GM19467 (cell line): Measurements from ENCODE around the gene HELZ.

Experiments used
- ATAC-seq: cut with Tn5 transposase; IDR thresholded peaks from one replicate; pipeline ENCODE4 v1.9.1; 2021; ENCODE audit warnings: mild to moderate bottlenecking, moderate library complexity; ENCODE audit not compliant: unreplicated experiment

The HELZ gene

GRCh38 chr17:67092291-67092690 lies 152.7 kb downstream of the HELZ start:
- ATAC-seq = no peak

GRCh38 chr17:67090341-67090740 lies 154.7 kb downstream of the HELZ start:
- ATAC-seq = no peak

GRCh38 chr17:67088639-67089038 lies 156.4 kb downstream of the HELZ start:
- ATAC-seq = no peak

GRCh38 chr17:67085406-67085805 lies 159.6 kb downstream of the HELZ start:
- ATAC-seq = no peak

GRCh38 chr17:67082107-67082506 lies 162.9 kb downstream of the HELZ start:
- peak; percentile 62 for ATAC-seq

- ATAC-seq = no peak
Observed at GRCh38 chr17:67080804-67081203, 164.2 kb downstream of the HELZ start.

- no peak for ATAC-seq
Observed at GRCh38 chr17:67079491-67079890, 165.5 kb downstream of the HELZ start.

- no peak for ATAC-seq
Observed at GRCh38 chr17:67078292-67078691, 166.7 kb downstream of the HELZ start.

GRCh38 chr17:67076290-67076689 lies 168.7 kb downstream of the HELZ start:
- no peak for ATAC-seq

- no peak for ATAC-seq
Observed at GRCh38 chr17:67074781-67075180, 170.2 kb downstream of the HELZ start.

- no peak for ATAC-seq
Observed at GRCh38 chr17:67072885-67073284, 172.1 kb downstream of the HELZ start.

- no peak for ATAC-seq
Observed at GRCh38 chr17:67071595-67071994, 173.4 kb downstream of the HELZ start.

GRCh38 chr17:67069603-67070136 lies 175.3 kb downstream of the HELZ start:
- ATAC-seq = no peak

GRCh38 chr17:67068999-67069398 lies 176.0 kb downstream of the HELZ start:
- no peak for ATAC-seq

GRCh38 chr17:67067571-67068482 lies 177.2 kb downstream of the HELZ start:
- no peak for ATAC-seq

- ATAC-seq = no peak
Observed at GRCh38 chr17:67066717-67067116, 178.3 kb downstream of the HELZ start.

GRCh38 chr17:67063141-67063540 lies 181.9 kb downstream of the HELZ start:
- no peak for ATAC-seq

GRCh38 chr17:67059372-67059771 lies 185.6 kb downstream of the HELZ start:
- no peak for ATAC-seq

- ATAC-seq = no peak
Observed at GRCh38 chr17:67058036-67058435, 187.0 kb downstream of the HELZ start.

- no peak for ATAC-seq
Observed at GRCh38 chr17:67056746-67057490, 188.1 kb downstream of the HELZ start.

GRCh38 chr17:67055811-67056745 lies 188.9 kb downstream of the HELZ start:
- no peak for ATAC-seq
